AG09309 (cell line): ENCODE data around the gene NCBP1.
"Not testable (repeated sequence)": the region's sequence is repeated elsewhere in the genome, so short reads cannot be mapped to it uniquely, and the experiment has no call there.

Experiments
- DNase-seq: peaks from one replicate; pipeline ENCODE4 v3.0.0-alpha.2; 2010; ENCODE audit warnings: low read depth
- H3K4me3 ChIP-seq: 2 replicates; pipeline ENCODE4 v1.5.1; 2011; ENCODE audit warnings: mild to moderate bottlenecking, low read depth, low read length, moderate library complexity; ENCODE audit not compliant: control insufficient read depth
- CTCF ChIP-seq: IDR thresholded peaks from 2 replicates; pipeline ENCODE4 v1.5.1; 2011; ENCODE audit warnings: mild to moderate bottlenecking, low read depth, low read length, inconsistent platforms; ENCODE audit not compliant: insufficient read depth, control insufficient read depth; ENCODE audit errors: missing control alignments

The NCBP1 gene

DNA sequence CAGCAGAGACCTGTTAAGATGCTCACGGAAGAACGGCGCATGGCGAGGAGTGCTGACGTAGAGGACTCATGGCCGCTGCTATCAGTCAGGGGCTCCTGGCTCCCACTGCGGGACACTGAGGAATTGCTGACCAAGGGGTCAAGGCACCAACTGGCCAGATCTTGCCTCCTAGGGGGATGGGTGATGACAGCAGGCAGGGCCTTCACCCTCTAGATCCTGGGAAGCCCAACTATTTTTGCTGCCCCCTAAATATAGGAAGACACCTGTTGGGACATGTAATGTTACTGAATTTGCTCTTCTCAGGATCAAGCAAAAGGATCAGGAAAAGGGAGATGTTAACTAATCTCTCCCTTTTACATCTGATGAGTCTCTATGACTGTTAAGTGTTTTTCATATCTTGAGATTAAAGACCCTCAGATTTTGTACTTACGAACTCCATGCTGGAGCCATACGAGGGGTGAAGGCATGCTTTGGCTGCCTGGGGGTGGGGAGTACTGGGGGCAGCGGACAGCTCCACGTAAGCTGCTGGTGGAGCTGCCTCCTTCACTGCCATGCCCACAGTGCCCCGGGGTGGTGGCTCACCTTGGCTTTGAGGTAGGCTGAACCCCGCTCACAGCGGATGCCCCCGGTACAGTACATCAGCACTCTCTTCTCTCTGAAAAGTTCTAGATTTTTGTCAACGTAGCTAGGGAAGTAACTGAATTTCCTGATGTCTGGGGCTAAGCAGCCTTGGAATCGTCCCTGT lies 28.5 kb upstream of the NCBP1 start:
- no peak overlapping the region for H3K4me3 ChIP-seq
- TF ChIP-seq CTCF = no peak
- DNase-seq = no peak

- peak; percentile 79 for TF ChIP-seq CTCF
- DNase-seq = peak; percentile 20
- H3K4me3 ChIP-seq = no peak overlapping the region
These were observed 18.1 kb upstream of the NCBP1 start for GRCh38 chr9:97615439-97616072.

DNA sequence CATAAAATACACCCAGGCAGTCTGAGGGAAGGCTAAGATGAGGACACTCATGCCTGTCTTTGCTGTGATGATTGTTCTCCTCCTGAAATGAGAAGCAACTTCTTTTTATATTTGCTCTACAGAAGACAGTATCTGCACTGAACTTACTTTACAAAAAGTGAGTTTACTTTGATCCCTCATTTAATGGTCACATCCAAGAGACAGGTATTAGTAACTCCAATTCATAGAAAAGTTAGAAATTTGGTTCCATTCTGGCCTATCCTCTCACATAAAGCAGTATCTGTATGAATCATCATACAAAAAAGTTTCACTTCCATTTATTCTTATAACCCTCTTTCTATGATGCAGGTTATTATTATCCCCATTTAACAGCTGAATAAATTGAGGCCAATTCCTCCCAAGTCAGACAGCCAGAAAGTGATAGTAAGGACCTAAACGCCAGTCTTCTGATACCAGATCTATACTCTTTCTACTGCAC lies 15.6 kb upstream of the NCBP1 start:
- no peak for TF ChIP-seq CTCF
- no peak for DNase-seq
- H3K4me3 ChIP-seq = no peak overlapping the region

GRCh38 chr9:97620063-97620462 lies 13.6 kb upstream of the NCBP1 start:
- not testable (repeated sequence) for H3K4me3 ChIP-seq, DNase-seq

- H3K4me3 ChIP-seq, DNase-seq: not testable (repeated sequence)
These were observed 11.1 kb upstream of the NCBP1 start for GRCh38 chr9:97622483-97622882.

DNA sequence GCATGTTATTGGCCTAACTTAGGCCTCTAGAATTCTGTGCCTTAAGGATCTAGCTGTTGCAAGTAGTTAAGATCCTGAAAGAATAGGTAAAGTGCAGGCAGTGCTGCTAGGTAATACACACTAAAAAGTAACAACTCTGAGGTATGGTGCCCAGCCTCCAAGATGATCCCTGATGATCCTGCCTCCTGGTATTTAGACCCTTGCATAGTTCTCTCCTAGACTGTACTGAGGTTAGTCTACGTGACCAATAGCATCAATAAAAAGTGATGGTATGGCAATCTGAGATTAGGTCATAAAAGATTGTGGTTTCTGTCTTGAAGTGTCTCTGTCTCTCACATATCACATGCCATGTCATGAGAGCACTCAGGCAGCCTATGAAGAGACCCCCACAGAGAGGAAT lies 9.7 kb upstream of the NCBP1 start:
- H3K4me3 ChIP-seq = no peak overlapping the region
- DNase-seq = no peak
- TF ChIP-seq CTCF = no peak

DNA sequence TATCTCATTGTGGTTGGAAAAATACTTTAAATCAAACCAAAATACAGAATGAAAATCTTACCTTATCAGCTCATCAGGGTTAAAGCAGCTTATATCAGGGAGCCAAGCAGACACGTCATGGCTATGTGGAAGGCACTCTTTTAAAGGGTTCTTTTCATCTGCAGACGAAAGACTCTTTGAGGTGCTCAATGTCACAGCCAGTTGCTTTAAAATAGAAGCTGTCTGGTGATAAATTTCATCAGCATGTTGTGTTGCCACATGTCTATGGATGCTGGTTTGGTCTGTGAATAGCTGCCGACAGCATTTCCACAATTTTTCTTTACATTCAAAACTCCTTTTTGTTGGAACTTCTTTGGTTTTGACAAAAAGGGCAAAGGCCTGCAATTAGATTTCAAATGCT lies 8.0 kb upstream of the NCBP1 start:
- no peak for DNase-seq
- TF ChIP-seq CTCF = no peak
- H3K4me3 ChIP-seq = no peak overlapping the region

GRCh38 chr9:97627624-97628023 lies 6.0 kb upstream of the NCBP1 start:
- TF ChIP-seq CTCF = no peak
- no peak for DNase-seq
- no peak overlapping the region for H3K4me3 ChIP-seq
